NCI-H187 treated with DMSO at 0.1 percent for 48 hours (cell line): ENCODE data around the gene CTNND2.
"Not testable (repeated sequence)": the region's sequence is repeated elsewhere in the genome, so short reads cannot be mapped to it uniquely, and the experiment has no call there.

Experiments
- DNase-seq: peaks from one replicate; lab custom pipeline; 2025; lab: John Stamatoyannopoulos, UW

Gene CTNND2

DNA sequence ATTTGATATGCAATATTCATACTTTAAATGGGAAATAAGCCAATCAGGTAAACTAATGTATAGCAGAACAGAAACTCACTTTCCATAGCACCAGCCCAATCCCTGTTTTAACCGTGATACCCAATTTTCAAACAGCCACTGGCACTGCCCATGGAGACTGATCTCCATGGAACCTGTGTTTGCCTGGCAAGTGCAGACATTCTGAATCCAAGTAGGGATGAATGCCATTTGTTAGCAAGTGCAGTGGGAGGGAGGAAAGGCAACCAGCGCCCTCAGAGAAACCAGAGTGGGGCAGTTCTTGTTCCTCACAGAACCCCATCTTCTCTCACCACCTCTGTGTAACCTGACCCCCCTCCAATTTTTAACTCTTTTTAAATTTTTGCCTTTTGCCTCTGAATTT, 229.1 kb downstream of the CTNND2 start:
- DNase-seq: no peak

DNA sequence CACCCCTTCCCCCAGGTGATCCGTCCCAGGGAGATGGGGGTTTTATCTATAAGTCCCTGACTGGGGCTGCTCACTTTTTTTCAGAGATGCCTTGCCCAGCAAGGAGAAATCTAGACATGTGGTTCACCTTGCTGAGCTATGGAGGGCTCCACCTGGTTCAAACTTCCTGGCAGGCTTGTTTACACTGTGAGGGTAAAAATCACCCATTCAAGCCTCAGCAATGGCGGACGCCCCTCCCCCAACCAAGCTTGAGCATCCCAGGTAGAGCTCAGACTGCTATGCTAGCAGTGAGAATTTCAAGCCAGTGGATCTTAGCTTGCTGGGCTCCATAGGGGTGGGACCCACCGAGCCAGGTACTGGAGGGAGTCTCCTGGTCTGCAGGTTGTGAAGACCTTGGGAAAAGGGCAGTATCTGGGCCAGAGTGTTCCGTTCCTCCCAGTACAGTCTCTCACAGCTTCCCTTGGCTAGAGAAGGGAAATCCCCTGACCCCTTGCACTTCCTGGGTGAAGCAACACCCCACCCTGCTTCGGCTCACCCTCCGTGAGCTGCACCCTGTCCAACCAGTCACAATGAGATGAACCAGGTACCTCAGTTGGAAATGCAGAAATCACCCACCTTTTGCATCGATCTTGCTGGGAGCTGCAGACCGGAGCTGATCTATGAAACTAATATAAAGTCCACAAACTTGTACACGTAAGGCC, 231.7 kb downstream of the CTNND2 start:
- DNase-seq: no peak

DNA sequence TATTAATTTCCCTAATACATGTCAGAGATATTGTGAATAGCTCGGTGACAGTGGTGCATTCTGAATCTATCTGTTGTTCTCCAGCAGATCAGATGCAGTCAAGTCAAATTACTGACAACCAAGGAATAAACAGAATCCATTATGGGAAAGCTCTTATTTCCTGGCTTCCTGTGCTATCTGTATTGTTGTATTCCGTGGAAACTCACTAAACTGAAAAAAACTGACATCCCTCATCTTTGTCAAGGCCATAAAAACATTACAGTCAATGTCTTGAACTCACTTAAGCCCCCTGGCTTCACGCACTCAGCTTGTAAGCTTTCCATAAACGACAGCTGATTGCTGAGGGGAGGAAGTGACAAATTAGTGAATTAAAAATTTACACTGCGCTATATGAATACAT, 245.9 kb downstream of the CTNND2 start:
- DNase-seq: no peak

DNA sequence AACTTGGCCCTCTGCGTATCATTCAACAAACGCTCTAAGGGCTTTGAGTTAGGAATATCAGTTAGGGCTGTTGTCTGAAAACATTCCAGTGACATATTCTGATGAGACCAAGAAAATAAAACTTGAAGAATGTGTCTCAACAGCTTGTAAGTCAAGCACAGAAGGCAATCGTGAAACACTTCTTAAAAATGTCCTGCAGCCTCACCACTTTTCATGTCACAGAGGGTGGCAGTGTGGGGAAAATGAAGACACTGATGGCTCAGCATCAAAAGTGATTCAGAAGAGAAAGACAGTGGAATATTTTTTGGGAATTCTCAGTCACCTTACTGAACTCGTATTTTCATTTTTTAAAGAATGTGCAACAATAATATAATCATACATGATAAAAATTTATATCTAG, 247.3 kb downstream of the CTNND2 start:
- no peak for DNase-seq

DNA sequence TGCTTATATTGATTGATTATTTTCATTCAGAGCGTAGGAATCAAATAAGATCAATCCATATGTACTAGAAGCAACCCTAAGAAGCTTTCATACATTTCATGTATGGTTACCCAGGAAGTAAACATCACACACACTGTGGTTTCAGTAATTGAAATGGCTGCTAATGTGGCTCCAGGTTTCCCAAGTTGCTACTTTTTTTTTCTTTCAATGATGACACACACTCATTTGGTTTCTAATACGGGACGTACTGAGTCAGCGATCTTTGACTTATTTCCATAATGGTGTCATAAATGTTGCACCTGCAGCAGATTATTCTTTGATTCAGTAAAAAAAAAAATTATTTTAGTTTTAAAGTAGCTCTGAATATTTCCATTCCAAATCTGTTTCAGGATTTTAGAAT, 248.6 kb downstream of the CTNND2 start:
- DNase-seq: no peak

DNA sequence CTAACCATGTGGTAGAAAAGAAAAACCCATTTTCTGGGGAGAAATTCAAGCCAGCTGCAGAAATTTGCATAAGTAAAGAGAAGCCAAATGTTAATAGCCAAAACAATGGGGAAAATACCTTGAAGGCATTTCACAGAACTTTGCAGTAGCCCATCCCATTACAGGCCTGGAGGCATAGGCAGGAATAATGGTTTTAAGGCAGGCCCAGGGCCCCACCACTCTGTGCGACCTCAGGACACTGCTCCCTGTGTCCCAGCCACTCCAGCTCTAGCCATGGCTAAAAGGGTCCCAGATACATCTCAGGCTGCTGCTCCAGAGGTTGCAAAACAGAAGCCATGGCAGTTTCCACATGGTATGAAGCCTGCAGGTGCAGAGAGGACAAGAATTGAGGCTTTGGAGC, 253.3 kb downstream of the CTNND2 start:
- no peak for DNase-seq

DNA sequence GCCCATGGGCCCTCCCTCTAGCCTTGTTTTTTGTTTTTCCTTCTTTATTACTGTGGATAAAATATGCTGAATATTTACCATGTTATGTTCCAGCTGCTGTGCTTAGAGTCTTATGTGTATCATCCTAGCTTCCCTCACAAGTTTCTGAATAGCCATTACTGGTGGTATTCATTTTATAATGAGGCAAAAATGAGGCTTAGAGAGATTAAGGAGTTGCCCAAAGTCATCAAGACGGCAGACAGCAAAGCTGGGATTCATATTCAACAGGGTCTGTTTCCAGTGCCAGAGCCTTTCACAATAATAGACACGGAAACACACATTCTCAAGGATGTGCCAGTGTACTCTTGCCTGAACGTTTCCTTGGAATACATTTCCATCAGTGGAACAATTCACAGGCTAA, 258.1 kb downstream of the CTNND2 start:
- DNase-seq: no peak

DNA sequence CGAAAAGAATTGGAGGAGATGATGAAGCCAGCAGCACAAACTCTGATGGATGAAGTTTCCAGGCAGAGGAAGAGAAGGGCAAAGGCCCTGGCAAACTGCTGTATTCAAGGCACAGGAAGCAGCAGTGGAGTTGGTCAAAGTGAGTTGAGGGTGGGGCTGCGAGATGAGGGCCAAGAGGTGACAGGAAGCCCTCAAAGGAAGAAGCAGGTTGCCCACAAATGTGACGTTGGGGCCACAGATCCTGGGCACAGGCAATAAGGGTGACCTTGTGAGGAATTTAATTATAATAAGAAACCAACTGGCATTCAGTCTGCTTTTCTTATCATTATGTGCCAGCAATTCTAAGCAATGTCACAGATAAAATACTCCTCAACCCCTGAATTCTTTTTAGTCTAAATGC, 261.8 kb downstream of the CTNND2 start:
- no peak for DNase-seq

DNA sequence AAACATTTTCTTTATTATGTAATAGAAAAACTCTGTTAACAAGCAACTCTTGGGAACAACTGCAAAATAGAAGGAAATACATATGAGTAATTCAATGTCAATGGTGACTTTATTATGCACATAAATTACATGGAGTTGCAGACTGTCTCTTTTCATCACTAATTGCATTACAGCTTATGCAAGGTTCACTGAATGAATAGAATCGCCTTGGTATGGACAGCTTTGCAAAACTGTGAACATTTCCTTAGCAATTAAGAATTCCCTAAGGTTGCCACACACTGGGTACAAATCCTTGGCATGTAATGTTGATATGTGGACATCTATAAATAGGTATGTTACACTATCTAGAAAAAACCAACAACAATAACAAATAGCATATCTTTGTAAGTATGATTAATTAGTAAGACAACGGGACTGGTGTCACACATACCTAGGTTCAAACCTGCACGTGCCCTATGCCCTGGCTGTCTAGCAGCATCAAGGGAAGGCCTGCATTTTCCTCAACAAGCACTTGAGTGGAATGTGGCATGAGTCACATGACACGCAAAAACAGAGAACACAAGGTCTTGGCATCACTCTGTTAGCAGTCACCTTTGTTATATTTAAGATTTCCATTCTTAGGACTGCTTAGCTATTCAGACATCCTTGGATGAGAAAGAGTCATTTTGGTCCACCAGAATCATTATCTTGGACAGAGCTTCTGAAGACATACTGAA, 263.9 kb downstream of the CTNND2 start:
- DNase-seq: no peak

DNA sequence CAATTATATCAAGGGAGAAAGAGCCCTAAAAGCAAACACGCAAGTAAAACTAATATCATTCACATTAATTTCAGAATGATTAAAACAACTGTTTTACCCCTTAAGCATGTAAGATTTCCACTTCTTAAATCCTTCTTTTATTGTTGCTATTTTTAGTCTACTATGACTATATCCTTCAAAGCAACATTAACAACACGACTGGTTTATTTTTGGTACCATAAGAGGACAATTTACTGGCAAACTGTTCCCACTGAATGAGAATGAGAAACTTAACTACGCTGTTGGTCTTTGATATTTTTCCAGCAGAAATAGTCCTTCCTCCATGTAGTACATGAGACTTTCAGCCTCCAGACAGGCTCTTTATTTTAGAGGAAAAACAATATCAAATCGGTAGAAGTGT, 281.5 kb downstream of the CTNND2 start:
- DNase-seq: no peak

DNA sequence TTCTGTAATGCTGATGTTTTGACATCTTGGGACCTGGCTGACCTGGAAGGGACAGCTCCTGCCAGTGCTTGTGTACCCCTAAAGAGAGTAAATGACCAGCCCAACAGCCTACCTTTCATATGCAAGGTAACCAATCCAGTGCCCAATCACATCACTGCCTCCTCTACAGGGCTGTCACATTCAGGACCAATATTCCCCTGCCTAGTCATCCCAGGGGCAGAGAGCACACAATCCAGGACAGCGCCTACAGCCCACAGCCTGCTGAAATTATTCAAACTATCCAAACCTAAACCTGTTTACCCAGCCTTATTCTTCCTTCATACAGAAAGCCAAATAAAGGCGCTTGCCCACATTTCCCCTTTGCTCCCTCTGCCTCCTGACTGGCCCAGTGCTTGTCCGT, 284.1 kb downstream of the CTNND2 start:
- no peak for DNase-seq

DNA sequence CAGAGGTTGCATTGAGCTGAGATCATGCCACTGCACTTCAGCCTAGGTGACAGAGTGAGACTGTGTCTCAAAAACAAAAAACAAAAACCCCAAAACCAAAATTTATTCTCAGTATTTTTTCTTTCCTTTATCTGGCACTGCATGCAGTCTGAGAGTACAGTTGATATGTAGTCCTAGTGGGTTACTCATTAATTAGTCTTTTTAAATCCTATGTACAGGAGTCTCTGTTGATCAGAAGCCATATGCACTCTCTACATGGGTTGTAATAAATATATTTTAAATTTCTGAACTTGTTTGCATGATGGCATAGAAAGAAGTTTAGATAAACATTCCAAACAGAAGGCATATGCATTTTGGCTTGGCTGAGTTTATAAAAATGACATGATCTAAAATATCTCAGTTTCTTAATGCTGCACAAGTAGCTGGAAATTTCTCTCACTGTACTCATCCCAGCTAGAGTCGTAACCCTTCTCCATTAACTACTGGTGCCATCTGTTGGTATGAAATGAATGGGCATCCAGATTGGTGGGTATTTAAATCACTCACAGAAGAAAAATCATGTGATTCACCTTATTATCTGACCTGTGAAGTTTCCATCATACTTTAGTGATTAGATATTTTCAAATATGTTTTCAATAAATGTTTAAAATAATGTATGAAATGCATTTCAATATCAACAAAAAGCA, 284.8 kb downstream of the CTNND2 start:
- DNase-seq: no peak

DNA sequence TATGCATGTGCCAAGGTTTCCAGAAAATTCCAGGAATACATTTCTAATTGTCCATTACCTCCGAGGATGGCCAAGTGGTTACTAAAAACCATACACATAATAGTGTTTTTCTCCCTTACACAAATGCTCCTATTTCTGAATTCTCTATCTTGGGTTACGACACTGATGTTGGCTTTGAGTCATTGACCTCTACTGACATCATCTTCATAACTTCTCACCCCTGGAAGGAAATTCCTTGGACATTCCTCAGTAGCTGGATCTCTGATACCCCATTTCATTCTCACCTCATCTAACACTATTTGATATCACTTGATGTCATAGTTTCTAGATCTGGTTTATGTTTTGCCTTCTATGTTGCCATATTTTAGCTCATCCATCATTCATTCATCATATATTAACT, 287.2 kb downstream of the CTNND2 start:
- DNase-seq: no peak

DNA sequence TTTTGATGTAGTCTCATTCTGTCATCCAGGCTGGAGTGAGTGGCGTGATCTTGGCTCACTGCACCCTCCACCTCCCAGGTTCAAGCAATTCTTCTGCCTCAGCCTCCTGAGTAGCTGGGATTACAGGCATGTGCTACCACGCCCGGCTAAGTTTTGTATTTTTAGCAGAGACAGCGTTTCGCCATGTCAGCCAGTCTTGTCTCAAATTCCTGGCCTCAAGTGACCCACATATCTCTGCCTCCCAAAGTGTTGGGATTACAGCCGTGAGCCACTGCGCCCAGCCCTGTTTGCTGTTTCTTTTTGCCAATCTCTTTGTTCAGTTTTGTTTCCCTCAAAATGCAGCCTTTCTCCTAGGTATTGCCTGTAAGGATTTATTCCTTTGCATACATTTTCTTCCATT, 287.6 kb downstream of the CTNND2 start:
- not testable (repeated sequence) for DNase-seq

DNA sequence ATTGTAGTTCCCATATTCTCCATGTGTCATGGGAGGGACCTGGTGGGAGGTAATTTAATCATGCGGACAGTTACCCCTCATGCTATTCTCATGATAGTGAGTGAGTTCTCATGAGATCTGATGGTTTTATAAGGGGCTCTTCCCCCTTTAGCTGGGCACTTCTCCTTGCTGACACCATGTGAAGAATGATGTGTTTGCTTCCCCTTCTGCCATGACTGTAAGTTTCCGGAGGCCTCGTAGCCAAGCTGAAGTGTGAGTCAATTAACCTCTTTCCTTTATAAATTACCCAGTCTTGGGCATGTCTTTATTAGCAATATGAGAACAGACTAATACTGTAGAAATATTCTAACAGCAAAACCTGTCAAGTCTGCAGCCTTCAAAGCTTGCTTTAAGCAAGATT, 293.2 kb downstream of the CTNND2 start:
- no peak for DNase-seq

DNA sequence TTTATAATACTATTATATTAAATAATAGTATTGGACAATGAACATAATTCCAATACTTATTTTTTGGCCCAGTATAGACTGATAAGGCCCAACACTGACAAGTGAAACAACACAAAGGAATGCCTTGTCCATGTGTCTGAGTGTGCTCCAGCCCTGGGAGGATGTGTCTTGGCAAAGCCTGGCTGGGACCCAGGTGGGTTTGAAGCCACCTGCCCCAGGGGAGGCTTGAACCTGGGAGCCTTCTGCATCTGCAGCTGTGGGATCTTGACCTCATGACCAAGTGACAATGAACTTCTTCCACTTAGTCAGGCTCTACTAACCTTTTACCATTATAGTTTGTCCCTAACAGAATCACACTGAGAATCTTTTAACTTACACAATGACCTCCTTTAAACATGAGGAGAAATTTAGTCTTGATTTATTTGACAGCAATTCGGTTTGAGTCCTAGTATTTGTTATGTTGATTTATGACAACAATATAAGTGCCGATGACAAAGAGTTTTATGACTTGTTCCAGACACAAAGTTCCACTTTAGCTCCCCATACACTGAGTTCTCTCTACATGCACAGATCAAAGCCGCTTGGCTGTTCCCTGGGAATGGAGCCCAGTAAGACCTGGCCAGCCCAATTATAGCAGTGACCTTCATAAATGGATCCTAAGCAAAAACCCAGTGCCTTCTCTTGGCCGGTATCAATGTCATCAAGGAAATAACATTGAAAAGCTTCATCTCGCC, 294.5 kb downstream of the CTNND2 start:
- no peak for DNase-seq

DNA sequence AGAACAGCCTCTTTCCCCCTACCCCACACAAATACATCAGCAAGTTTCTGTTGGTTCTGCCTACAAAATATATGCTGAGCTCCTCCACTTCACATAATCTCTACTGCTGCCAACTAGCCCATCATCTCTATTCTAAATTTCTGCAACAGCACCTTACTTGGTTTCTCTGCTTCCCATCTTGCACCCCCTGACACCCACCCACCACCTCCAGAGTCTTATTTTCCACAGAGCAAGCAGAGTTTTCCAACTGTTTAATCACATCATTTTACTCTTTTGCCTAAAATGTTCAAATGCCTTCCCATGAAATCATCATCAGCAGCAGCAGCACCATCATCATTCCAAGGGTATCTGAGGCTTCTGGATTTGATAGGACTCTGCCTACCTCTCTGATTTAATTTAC, 295.7 kb downstream of the CTNND2 start:
- DNase-seq: no peak

DNA sequence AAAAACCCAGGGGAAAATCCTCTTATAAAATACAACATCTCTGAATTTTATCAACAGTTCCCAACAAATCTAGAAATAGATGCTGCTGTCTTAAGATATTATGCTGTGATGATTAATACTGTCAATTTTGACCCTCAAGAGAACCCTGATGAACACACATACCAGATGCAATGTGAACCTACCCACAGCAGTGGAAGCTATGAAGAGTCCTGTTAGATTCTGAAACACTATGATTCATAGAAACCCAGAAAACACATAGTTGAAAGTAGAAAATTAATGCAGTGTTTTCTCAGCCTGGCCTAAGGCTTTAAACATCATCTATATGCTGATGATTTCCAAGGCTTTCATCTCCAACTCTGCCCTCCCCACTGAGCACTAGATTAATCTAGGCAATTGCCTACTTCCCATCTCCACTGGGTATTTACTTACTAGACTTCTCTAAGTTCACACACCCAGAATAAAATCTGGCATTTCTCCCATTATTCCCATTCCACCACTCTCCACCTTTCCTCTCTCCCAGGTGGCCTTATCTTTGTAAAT, 296.2 kb downstream of the CTNND2 start:
- DNase-seq: no peak

DNA sequence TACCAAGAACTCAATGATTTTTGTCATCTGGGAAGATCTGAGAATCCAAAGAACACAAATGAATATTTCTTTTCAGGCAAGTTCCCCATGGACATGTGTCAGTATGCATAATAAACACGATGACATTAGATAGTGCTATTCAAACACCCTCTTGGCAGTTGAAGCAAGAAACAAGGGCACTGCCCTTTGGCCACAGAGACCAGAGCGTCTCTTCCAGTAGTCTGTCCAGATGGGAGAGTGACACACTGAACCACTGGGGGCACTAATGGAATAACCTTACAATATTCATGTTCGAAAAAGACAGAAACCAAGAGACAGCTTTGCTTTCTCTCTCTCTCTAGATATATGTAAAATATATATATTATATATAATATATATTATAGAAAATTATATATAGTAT, 301.9 kb downstream of the CTNND2 start:
- DNase-seq: no peak

DNA sequence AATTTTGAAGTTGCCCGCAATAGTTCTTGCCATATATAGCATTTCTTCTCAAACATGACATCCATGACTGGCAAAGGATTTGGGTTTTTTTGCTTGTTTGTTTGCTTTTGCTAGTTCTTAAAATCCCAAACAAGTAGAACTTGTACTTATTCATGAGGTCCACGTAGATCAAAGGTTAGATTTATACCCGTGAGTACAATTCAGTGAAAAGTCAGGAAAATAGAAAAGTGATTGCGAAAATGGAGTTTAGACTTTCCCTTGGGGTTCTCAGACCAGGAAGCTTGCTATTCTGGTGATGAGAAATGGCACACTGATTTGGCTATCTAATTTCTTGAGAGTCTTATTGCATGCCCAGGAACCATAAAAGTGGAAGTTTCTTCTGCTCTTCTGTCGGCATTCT, 304.7 kb downstream of the CTNND2 start:
- no peak for DNase-seq

DNA sequence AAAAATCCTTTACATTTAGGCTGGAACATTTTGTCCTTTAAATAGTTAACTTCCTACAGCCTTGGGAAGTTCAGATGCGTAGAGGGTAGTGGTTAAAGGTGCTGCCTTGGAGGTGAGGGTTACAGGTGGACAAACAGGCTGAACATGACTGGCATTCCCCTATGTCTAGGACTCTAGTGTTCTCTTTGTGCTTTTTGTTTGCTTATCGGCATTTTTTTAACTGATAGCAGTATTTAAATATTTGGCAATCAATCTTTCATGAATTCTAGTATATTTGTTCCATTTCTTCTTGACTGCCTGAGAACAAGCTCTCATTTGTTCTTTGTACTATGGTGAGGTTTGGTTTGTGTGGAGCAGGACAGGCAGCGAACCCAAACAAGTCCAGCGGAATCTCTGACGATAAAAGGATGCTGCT, 307.6 kb downstream of the CTNND2 start:
- DNase-seq: no peak

DNA sequence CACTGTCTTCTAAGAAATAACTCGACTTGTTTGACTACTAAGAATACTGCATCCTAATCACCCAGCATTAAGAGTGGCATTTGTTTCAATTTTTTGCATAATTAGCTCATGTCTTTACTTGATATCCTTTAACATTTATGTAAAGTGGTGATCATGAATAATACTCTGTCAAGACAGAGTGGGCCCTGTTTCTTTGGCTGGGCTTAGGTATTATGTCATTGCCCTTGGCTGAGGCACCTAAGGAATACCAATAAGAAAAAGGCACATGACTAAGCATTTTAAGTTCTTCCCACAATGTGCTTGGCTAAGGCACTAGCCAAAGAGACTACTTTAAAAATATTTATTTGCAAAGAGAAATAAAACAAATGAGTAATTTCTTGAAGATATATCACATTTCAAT, 308.1 kb downstream of the CTNND2 start:
- no peak for DNase-seq
